ENCODE results near the gene USP6NL.

DNA sequence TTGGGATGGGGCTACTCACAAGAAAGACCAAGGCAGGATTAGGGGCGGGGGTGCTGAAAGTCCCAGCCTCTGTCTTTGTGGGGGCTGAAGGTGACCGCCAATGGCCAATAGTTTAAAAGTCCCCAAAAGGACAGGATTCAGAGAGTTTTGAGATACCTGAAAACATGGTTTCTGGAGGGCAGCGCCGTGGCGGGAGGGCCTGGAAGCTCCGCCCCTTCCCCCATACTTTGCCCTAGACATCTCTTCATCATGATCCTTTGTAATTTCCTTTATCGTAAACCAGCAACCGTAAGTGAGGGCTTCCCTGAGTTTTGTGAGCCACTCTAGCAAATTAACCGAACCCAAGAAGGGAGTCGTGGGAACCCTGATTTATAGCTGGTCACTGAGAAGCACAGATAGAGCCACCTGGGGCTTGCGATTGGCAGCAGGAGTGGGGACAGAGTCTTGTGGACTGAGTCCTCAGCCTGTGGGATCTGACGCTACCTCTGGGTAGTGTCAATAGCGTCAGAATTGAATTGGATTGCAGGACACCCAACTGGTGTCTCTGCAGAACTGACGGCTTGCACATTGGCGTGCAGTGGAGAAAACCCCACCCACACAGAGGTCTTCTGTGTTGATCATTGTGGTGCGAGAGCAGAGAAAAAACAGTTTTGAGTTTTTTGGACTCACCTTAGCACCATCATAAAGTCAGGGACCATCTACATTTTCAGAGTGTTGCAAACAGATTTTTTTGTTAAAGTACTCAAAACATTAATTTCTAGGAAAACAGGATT is 169.3 kb downstream of the USP6NL start:
- TF ChIP-seq NR2C1 (IDR thresholded peaks at IDR 0.05) (no peak), NR2C1 (tag; IDR thresholded peaks at IDR 0.05) (no peak), NRF1 (conservative IDR thresholded peaks at IDR 0.05 in 1 of 2, IDR thresholded peaks at IDR 0.05 in 1 of 2) (no peak), KAT8 (IDR thresholded peaks at IDR 0.05; ENCODE audit: low read depth) (no peak)
- TF ChIP-seq, protein P1, sequence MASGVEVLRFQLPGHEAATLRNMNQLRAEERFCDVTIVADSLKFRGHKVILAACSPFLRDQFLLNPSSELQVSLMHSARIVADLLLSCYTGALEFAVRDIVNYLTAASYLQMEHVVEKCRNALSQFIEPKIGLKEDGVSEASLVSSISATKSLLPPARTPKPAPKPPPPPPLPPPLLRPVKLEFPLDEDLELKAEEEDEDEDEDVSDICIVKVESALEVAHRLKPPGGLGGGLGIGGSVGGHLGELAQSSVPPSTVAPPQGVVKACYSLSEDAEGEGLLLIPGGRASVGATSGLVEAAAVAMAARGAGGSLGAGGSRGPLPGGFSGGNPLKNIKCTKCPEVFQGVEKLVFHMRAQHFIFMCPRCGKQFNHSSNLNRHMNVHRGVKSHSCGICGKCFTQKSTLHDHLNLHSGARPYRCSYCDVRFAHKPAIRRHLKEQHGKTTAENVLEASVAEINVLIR (CRISPR knock-in tag; IDR thresholded peaks at IDR 0.05) = no peak
- TF ChIP-seq, protein P2, sequence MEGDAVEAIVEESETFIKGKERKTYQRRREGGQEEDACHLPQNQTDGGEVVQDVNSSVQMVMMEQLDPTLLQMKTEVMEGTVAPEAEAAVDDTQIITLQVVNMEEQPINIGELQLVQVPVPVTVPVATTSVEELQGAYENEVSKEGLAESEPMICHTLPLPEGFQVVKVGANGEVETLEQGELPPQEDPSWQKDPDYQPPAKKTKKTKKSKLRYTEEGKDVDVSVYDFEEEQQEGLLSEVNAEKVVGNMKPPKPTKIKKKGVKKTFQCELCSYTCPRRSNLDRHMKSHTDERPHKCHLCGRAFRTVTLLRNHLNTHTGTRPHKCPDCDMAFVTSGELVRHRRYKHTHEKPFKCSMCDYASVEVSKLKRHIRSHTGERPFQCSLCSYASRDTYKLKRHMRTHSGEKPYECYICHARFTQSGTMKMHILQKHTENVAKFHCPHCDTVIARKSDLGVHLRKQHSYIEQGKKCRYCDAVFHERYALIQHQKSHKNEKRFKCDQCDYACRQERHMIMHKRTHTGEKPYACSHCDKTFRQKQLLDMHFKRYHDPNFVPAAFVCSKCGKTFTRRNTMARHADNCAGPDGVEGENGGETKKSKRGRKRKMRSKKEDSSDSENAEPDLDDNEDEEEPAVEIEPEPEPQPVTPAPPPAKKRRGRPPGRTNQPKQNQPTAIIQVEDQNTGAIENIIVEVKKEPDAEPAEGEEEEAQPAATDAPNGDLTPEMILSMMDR (IDR thresholded peaks at IDR 0.05 in 2 of 3, conservative IDR thresholded peaks at IDR 0.05 in 1 of 3; ENCODE audit: insufficient read depth in 2 of 3, low read depth in 1 of 3, low read length in 3 of 3) = no peak
- TF ChIP-seq, protein P3, sequence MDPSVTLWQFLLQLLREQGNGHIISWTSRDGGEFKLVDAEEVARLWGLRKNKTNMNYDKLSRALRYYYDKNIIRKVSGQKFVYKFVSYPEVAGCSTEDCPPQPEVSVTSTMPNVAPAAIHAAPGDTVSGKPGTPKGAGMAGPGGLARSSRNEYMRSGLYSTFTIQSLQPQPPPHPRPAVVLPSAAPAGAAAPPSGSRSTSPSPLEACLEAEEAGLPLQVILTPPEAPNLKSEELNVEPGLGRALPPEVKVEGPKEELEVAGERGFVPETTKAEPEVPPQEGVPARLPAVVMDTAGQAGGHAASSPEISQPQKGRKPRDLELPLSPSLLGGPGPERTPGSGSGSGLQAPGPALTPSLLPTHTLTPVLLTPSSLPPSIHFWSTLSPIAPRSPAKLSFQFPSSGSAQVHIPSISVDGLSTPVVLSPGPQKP (CRISPR knock-in tag; IDR thresholded peaks at IDR 0.05) = no peak
